C4-2B (cell line): Measurements from ENCODE around the gene PRPH.

Experiments
- CTCF ChIP-seq: fragments of 450-650 bp; conservative IDR thresholded peaks from 2 replicates; pipeline ENCODE4 v1.5.1; 2017; ENCODE audit warnings: mild to moderate bottlenecking
- ZFX ChIP-seq: fragments of 450-650 bp; IDR thresholded peaks from 2 replicates; pipeline ENCODE4 v1.6.1; 2017

- no peak for TF ChIP-seq CTCF
- TF ChIP-seq ZFX, result peak; percentile 46; the same call in 1 of the 2 replicates
Measured at GRCh38 chr12:49322708-49323523, 28.0 kb downstream of the PRPH start, which contains the start of gene TROAP.
